RCC 7860 (cell line): ENCODE results near the gene DBP.
"Not testable (repeated sequence)": the region's sequence is repeated elsewhere in the genome, so short reads cannot be mapped to it uniquely, and the experiment has no call there.

ENCODE experiments used
- DNase-seq: peaks from one replicate; pipeline ENCODE4 v3.0.0-alpha.2; 2015; ENCODE audit warnings: low spot score
- FAIRE-seq: peaks from 2 replicates; lab custom pipeline; 2012; peaks lifted over from hg19 to GRCh38; lab: Jason Lieb, UNC

The DBP gene

GRCh38 chr19:48636859-48637448 lies at the start of gene DBP:
Gene DBP, minus strand, starts transcription at chr19:48637379. Its CDS starts 385 bp downstream, at chr19:48636994.
- FAIRE-seq (no peak), DNase-seq (no peak)

- not testable (repeated sequence) for FAIRE-seq, DNase-seq
Measured at GRCh38 chr19:48686637-48687036, 49.5 kb upstream of the DBP start.

DNA sequence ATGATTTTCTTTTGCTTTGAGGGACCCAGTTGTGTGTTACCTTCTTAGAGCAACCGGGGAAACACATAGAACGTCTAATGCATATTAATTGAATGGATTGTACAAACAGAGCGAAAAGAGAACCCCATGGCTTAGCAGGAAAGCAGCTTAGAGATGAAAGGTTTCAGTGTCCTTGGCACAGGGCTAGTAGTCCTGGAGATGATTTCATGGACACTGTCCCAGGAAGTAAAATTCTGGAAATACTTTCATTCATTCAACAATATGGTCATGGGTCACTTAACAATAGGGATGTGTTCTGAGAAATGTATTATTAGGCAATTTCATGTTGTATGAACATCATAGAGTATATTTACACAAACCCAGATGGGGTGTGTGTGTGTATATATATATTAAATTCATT lies 48.9 kb upstream of the DBP start:
- FAIRE-seq: peak; percentile 28
- DNase-seq: peak; percentile 35

DNA sequence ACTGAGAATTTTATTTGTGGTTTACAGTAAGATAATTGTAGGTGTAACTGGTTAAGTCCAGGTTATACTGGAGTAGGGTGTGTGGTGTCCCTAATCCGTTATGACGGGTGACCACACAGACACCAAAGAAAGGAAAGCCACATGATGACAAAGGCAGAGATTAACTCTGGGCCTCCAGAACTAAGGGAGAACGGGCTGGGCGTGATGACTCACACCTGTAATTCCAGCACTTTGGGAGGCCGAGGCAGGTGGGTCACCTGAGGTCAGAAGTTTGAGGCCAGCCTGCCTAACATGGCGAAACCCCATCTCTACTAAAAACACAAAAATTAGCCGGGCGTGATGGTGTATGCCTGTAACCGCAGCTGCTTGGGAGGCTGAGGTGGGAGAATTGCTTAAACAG lies 48.4 kb upstream of the DBP start:
- FAIRE-seq (peak; percentile 83), DNase-seq (peak; percentile 76)

GRCh38 chr19:48683349-48683748 lies 46.2 kb upstream of the DBP start:
- DNase-seq (no peak), FAIRE-seq (no peak)

DNA sequence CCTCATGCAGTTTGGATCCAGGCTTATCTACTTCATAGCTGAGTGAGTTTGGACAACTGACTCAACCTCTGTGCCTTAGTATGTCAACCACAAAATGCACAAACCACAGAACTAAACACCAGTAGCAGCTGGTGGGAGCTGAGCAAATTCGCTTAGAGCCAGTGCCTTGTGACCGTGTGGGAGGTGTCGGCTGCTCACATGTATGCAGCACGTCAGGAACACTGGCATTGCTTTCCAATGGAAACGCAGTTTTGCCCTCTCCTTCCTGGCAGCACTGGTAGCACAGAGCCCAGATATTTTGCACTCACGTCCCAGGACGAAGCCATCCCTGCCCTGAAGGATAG lies 43.9 kb upstream of the DBP start:
- peak; percentile 96 for DNase-seq
- peak; percentile 96 for FAIRE-seq

- FAIRE-seq (no peak), DNase-seq (no peak)
Measured at GRCh38 chr19:48680436-48681126, 43.4 kb upstream of the DBP start.

- not testable (repeated sequence) for DNase-seq, FAIRE-seq
Measured at GRCh38 chr19:48680006-48680405, 42.8 kb upstream of the DBP start.

GRCh38 chr19:48678201-48678600 lies 41.0 kb upstream of the DBP start:
- FAIRE-seq (no peak), DNase-seq (no peak)

DNA sequence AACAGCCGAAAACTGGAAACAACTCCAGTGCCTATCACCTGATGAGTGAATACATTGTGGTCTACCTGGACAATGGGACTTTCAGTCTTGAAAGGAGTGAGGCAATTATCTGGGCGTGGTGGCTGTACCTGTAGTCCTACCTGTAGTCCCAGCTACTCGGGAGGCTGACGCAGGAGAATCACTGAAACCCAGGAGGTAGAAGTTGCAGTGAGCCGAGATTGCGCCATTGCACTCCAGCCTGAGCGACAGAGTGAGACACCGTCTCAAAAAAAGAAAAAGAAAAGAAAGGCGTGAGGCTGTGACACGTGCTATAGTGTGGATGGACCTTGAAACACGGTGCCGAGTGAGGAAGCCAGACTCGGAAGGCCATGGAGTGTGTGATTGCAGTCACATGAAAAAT lies 39.7 kb upstream of the DBP start:
- no peak for FAIRE-seq

GRCh38 chr19:48676487-48676886 lies 39.3 kb upstream of the DBP start:
- DNase-seq (no peak), FAIRE-seq (no peak)

More for the DNA sequence above, 39.7 kb upstream of the DBP start:
- no peak for DNase-seq

GRCh38 chr19:48674921-48675824 lies 38.0 kb upstream of the DBP start:
- DNase-seq (peak; percentile 39), FAIRE-seq (no peak)

DNA sequence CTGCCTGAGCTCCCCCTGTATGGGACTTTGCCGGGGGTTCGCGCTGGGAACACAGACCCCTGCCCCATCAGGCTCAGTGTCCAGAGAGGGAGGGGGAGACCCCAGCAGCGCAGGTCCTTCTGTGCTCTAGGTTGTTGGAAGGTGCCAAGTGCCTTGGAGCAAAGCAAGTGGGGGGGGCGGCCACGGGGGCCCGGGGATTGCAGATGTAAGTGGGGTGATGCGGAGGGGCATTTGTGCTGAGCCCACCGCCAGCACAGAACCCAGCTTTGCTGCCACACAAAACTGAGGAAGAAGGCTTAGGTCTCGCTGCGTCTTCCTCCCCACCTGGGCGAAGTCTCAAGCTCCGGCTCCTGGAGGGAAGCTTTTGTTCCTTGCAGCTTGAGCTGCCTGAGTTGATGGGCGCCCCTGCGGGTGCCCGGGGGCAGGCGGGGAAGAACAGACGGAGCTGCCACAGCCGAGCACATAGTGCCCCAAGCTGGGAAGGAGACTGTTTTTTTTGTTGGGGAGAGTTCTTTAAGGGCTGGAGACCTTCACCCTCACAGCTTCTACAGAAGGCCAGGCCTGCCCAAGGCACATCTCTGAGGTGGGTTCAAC lies 37.1 kb upstream of the DBP start:
- FAIRE-seq (no peak), DNase-seq (no peak)

GRCh38 chr19:48673436-48674100 lies 36.4 kb upstream of the DBP start:
- FAIRE-seq: no peak
- DNase-seq: no peak

DNA sequence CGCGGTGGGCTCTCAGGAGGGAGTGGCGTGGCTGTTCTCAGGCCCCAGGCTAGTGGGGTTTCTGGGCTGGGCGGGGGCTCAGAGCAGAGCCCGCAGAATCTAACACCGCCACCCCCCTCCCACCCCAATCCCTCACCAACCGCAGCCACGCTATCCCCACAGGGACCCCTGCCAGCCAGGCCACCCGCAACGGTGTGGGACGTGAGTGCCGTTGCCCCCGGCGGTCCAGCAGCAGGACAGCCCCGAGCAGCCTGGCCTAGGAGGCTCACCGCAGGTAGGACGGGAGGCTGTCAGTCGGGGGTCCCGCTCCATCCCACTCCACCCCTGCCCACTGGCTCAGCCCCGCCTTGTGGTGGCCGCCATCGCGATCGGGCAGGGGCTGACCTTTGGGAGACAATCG lies 35.8 kb upstream of the DBP start, which contains the start of gene NTN5:
Gene NTN5 (minus strand): TSS at position 24 of the 400 bp plus-strand sequence. CDS start 2,031 bp downstream, outside the sequence.
- FAIRE-seq (no peak), DNase-seq (no peak)

GRCh38 chr19:48671446-48671995 lies 34.3 kb upstream of the DBP start:
- FAIRE-seq (no peak), DNase-seq (no peak)

DNA sequence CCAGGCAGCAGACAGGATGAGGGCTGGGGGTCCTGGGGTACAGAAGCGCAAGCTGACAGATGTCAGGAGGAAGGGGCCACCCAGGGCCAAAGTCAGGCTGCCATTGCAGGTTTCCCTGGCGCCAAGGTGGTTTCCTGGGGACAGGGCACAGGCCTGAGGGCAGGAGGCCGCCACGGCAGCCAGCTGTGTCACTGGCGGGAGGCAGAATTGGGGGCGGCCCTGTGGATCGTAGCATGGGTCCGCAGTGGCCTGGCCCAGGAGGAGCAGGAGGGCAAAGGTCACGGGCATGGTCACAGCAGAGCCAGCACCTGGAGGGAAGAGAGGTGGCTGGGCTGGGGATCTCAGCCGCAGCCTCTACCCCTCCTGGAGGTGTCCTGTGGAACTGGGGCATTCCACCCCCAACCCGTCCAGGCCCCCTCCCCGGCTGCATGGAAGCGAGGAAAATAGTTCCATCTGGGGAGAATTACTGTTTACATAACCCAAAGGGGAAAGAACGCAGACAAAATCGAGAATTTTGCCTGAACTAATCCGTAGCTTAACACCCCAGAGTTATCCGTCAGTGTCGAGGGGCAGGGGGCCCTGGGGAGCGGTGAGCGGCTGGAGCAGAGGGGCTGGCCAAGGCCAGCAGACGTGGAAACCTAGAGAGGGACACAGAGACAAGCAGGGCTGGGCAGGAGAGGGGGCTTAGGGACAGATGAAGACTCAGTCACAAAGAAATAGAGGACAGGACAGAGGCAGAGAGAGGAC lies 33.7 kb upstream of the DBP start:
- no peak for DNase-seq
- FAIRE-seq: no peak

DNA sequence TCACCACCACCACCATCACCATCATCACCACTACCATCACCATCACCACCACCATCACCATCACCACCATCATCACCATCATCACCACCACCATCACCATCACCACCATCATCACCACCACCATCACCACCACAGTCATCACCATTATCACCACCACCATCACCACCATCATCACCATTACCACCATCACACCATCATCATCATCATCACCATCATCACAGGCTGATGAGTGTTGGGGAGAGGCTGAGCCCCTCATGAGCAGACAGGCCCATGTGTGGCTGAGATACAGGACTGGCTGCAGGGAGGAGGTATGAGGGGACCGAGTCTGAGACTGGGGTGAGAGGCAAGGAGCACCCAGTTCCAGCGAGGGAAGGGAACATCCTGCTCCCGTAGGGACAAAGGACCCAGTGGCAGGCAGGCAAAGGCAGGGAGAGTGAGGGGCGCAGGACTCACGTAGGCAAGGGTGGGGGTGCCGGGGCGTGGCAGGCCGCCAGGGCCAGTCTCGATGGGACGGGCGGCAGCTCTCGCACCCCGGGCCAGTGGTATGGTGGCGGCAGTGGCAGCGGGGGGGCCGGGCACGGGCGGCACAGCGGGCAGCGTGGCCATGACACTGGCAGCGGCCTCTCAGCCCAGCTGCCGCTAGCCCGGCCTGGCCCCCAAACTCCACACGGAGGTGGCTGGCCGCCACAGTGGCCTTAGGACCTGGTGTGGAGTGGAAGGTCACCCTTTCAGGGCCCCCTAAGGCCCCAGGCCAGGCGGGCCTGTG lies 32.9 kb upstream of the DBP start:
- DNase-seq (no peak), FAIRE-seq (no peak)

DNA sequence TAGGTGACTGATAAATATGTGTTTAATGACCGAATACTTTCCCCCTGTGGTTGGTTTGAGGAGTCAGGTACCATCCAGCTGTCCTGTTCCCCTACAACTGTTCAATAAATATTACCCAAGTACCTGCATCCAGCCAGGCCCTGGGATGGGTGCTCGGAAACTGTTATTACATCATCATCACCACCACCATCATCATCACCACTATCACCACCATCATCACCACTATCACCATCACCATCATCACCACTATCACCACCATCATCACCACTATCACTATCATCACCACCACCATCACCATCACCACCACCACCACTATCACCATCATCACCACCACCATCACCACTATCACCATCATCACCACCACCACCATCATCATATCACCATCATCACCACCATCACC lies 31.6 kb upstream of the DBP start:
- FAIRE-seq: no peak

More for the DNA sequence above, 31.6 kb upstream of the DBP start:
- DNase-seq: no peak
